ENCODE measurements around the gene STOX1.

- TF ChIP-seq CTCF (IDR thresholded peaks at IDR 0.05): no peak
- no peak for TF ChIP-seq POLR2A (IDR thresholded peaks at IDR 0.05)
- TF ChIP-seq POLR2AphosphoS5 (IDR thresholded peaks at IDR 0.05): no peak
Observed at GRCh38 chr10:68871731-68872342, 44.5 kb downstream of the STOX1 start.
